Measurements from ENCODE around the gene HDAC10.
"Not testable (repeated sequence)": the region's sequence is repeated elsewhere in the genome, so short reads cannot be mapped to it uniquely, and the experiment has no call there.

HDAC10 gene

DNA sequence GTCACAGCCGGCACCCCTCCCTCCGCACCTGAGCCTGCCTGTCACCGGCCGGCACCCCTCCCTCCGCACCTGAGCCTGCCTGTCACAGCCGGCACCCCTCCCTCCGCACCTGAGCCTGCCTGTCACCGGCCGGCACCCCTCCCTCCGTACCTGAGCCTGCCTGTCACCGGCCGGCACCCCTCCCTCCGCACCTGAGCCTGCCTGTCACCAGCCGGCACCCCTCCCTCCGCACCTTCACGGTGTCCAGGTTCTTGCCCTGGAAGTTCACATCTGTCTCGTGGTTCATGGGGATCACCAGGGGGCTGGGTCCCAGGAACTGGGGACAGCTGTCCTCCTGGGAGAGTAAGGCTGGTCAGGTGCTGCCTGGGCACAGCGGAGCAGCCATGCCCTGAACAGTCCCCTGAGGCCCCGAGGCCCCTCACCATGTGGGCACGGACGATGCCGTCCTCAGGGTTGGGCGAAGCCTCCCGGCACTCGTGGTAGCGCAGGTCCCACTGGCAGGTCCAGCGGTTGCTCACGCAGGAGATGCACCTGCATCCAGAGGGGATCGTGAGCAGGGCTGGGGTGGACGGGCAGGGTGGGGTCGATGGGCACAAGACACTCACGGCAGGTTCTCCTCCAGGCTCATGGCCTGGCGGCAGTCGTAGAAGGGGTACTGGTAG is 34.6 kb upstream of the HDAC10 start:
- DNase-seq (ENCODE audit: low spot score): no peak

DNA sequence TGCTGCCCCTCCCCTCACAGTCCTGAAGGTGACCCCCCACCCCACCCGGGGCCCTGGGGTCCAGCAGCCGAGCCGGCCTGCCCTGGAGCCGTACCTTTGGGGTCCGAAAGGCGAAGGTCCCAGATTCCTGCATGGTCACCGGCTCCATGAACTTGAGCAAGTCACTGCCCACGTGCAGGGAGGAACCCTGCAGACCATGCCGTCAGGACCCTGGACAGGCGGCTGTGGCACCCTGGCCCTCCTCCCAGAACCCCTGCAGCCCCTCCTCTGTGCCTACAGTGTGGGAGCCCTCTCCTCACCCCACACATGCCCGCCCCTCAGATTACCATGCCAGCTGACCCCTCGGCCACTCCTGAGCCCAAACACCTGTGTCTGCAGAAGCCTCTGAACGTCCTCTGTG is 33.4 kb upstream of the HDAC10 start:
- no peak for DNase-seq (ENCODE audit: low spot score)

DNA sequence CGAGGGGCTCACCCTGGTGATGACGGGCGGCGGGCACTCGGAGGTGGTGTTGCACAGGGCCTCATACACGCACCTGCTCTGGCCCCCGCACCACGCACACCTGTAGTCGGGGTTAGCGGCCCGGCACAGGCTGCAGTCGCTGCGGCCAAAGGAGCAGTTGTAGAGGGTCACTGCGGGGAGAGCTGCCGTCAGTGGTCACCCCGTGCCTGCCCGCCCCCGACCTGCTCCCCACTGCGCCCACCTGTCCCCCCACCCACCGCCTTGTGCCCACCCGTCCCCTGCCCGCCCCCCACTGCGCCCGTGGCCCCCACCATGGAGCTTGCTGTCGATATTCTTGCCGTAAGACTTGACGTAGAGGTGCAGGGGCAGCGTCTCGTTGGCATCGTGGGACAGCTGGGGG is 32.8 kb upstream of the HDAC10 start:
- DNase-seq (ENCODE audit: low spot score): no peak

DNA sequence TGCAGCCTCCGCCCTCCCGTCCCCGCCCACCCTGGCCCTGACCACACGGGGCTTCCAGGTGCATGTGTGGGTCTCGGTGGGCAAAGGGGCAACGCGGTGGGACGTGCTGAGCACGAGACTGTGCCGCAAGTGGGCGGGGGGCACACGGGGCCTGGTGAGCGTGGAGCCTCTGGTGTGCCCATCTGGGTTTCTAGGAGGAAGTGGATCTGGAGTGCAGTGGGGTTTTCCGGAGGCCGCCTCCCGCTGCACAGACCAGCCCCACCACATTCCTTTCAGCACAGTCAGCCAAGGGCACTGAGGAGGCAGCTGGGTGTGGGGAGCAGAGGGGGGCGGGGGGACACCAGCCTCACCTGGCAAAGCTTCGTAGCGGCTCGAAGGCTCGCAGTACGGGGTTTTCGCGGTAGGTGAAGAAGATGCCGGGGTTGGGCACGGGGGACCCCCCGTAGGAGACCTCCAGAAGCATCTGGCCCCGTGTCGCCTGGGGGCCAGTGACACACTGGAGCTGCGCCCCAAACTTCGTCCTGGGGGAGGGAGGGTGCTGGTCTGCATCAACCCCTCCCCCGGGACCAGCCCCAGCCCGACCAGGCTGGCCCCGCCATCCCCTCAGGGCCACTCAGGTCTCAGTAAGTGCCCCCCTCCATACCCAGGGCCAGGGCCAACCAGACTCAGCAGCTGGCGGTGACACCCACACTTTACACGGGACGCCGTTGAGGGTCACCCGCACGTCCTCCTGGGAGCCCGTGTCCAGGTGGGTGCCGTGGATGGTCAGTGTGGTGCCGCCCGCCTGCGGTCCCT is 31.5 kb upstream of the HDAC10 start:
- no peak for DNase-seq (ENCODE audit: low spot score)

DNA sequence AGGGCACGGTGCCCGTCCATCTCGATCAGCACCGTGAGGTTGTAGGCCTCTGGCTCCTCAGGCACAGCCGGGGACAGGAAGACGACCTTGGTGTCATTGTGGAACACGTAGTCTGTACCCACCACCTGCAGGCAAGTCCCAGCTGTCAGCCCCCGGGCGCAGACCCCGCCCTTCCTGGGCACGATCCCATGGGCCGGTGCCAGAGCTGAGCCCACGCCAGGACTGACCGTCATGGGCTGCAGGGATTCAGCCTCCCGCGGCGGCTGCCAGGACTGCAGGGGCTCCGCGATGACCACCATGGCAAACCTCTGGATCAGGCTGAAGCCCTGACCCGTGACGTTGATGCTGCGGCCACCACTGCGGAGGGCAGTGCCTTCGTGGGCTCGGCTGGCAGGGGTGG is 30.9 kb upstream of the HDAC10 start:
- DNase-seq (ENCODE audit: low spot score): no peak

DNA sequence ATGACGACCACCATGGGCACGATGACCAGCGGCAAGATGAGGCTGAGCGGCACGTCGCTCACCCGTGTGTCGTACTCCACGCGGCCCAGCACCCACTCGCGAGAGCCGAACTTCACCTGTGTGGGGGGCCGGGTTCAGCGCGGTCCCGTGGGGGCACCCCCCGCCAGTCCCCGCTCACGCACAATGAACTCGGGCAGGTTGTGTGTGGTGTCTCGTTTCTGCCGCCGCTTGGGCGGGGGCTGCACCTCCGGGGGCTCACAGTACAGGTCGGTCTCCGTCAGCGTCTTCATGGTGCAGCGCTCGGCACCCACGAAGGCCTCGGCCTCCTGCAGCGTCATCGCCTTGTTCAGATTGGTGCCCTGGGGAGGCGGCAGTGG is 30.3 kb upstream of the HDAC10 start:
- DNase-seq (ENCODE audit: low spot score): no peak

DNA sequence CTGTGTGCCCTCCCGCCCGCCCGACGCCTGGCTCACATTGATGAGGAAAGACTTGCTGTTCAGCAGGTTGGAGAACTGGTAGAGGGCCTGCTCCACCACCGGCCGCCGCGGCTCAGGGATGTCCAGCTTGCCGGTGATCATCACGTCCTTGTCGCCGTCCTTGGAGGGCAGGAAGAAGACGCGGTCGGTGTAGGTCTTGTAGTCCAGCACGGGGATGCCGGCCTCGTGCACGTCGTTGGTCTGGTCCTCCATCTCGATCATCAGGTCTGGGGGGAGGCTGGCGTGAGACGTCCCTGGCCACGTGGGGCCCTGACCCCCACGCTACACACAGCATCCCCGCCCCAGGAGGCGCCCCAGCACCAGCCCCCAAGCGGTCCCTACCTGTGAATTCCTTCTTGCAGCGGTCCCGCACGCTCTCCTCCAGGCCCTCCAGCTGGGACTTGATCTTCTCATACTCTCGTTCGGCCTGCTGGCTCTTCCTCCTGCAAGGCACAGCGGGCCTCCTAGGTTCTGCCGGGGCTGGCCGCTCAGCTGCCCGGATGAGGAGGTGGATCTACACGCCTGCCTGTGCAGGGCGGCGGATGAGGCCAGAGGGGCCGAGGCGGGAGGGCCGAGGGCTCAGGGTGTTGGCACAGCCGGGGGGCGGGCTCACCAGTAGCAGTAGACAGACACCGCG is 29.8 kb upstream of the HDAC10 start:
- no peak for DNase-seq (ENCODE audit: low spot score)

DNA sequence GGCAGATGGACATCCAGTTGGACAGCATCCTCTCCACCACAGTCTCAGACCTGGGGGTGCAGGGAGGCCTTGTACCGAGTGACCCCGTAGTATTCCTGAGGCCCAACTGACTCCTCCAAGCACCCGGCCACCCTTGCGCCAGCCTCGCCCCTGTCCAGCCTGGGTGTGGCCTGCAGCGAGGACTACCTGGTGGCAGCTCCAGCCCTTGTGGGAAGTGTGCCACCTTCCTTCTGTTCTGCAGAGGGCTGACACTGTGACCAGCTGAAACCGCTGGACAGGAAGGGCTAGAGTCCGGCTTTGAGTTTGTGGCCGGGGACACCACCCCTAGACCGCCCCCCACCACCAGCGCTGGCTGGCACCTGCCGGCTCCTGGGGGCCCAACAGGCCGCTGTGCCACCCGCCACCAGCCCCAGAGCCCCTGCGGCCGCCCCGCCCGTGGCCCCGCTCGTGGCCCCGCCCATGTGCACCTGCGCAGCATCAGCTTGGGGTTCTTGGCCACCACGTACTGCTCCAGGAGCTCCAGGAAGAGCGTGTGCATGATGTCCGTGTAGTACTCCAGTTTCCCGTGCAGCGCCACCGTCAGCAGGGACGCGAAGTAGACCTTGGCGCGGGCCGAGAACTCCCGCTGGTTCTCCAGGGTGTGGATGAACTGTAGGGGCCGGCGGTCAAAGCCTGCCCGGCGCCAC is 29.1 kb upstream of the HDAC10 start:
- DNase-seq (ENCODE audit: low spot score): no peak

DNA sequence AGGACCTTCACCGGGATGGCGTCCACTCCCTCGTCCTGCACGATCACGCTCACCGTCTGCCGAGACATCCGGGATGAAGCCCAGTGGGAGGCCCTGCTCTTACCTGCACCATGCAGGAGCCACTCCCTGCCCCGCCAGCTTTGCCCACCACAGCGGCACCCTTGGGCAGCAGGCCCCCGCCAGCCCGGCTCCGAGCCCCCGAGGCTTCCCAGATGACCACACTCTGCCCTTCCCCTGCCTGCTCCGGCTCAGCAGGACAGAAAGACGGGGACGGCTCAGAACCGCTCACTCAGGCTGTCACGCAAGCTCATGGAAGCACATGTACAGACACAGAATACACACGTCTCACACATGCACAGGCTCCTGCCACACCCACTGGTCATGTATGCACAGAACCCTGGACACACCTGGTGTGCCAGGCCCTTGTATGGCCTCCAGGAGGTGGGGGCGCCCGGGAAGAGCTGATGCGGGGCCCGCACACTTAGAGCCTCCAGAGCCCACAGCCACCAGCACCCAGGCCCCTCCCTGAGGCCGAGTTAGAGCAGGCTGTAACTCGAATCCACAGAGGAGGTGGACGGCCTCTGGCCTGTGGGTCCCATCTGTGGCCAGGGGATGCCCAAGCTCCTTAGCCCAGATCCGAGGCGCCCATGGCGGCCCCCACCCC is 28.0 kb upstream of the HDAC10 start:
- DNase-seq (ENCODE audit: low spot score): no peak

DNA sequence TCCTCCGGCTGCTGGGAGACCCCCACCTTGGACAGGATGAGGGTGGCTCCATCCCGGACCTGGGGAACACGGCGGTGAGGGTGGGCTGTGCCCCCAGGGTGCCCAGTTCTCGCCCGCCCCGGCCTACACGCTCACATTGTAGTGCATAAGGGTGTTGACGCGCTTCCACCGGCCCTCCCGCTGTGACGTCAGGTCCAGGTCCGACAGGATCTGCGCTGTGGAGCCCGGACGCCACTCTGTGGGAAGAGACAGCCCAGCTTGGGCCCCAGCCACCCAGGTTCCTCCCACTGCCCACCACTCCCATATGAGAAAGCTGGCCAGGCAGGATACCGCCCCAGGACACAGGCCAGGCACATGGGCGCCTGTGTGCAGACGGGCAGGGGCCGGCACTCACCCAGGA is 27.4 kb upstream of the HDAC10 start:
- DNase-seq (ENCODE audit: low spot score): no peak

DNA sequence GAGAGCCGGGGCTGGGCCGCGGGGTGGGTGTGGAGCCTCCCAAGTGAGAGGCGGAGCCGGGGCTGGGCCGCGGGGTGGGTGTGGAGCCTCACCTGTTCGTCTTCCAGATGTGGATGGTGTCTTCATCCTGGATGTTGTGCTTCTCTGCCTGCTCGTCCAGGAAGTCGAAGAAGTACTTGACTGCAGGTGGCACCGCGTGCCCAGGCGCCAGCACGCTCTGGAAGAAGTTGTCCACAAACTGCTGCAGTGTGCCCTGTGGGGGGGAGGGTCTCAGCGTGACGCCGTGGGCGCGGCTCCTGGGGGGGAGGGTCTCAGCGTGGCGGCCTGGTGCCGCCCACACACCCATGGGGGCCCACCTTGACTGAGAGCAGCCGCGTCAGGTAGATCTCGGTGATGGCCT is 26.7 kb upstream of the HDAC10 start:
- no peak for DNase-seq (ENCODE audit: low spot score)

DNA sequence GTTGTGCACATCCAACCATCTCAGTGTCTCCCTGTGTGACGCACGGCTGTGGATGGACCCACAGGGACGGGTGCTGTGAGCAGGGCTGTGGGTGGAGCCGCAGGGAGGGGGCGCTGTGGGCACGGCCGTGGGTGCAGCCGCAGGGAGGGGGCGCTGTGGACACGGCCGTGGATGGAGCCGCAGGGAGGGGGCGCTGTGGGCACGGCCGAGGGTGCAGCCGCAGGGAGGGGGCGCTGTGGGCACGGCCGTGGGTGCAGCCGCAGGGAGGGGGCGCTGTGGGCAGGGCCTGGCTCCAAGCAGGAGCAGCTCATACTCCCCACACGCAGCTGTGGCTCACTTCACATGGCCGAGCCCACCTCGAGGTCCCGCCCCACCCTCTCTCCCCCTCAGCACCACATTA is 25.1 kb upstream of the HDAC10 start:
- DNase-seq (ENCODE audit: low spot score): peak; percentile 44

DNA sequence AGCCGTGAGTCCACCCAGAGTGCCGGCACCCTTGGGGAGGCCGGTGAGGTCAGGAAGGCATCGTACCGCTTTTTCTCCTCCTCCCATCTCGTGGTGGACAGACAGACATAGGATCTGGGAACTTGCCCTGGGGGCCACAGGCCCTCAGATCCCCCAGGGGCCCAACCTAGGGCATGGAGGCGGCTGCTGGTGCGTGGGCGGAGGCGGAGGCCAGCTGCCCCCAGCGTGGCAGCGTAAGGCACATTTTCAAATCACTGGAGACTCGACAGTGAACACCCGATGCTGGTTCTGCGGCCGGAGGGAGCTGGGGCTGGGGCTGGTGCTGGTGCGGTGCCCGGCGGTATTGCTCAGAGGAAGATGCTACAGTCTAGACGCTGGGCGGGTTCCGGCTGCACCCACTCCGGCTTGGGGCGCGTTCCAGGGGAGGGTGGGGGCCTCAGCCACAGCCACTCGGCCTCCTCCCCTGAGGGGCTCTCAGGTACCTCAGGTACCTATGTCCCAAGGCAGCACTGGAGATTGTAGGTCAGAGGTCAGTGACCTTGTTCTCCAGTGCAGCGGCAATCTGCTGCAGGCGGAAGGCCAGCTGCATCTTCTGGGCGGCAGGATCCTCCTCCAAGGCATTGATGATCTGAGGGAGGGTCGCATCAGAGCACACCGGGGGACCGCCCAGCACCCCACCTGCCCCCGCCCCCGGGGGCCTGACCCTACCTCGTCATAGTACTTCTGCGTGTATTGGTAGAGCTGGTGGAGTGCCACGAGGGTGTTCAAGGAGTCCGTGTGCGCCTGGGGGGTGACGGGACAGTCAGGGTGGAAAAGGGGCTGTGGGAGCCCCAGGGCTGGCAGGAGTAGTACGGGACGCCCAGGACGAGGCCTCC is 24.4 kb upstream of the HDAC10 start:
- DNase-seq (ENCODE audit: low spot score): no peak

DNA sequence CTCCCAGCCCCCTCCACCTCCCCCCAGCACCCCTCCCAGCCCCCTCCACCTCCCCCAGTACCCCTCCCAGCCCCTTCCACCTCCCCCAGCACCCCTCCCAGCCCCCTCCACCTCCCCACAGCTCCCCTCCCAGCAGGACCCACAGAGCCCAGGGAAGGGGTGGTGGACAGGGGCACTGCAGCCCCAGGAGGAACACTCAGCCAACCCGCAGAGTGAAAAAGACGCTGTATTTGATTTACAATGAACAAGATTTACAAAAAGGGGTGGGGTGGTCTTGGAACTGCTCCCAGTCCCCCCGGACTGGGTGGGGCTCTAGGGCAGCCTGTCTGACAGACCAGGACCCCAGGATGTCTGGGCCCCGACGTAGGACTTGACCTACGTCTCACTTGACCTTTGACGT is 23.7 kb upstream of the HDAC10 start:
- no peak for DNase-seq (ENCODE audit: low spot score)

DNA sequence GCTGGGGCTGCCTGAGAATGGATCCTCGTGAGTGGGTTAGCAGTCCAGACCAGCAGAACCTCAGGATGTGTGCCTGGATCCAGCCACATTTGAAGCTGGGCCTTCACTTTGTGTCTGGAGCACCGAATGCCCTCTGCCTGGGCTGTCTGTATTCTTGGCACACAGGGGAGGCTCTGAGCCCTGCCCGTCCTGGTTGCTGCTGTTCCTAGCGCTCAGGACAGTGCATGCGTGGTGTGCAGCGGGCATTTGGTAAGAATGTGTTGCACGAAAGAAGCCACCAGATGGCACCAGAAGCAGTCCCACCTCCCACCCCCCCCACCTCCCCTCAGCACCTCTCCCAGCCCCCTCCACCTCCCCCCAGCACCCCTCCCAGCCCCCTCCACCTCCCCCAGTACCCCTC is 23.2 kb upstream of the HDAC10 start:
- DNase-seq (ENCODE audit: low spot score): peak; percentile 50

DNA sequence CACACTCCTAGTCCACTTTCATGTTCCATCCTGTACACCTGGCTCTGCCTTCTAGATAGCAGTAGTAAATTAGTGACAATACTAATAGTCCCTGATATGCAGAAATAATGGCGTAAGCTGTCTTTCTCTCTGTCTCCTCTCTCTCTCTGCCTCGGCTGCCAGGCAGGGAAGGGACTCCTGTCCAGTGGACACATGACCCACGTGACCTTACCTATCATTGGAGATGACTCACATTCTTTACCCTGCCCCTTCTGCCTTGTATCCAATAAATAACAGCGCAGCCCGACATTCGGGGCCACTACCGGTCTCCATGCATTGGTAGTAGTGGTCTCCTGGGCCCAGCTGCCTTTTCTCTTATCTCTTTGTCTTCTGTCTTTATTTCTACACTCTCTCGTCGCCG is 22.7 kb upstream of the HDAC10 start:
- DNase-seq (ENCODE audit: low spot score): not testable (repeated sequence)

DNA sequence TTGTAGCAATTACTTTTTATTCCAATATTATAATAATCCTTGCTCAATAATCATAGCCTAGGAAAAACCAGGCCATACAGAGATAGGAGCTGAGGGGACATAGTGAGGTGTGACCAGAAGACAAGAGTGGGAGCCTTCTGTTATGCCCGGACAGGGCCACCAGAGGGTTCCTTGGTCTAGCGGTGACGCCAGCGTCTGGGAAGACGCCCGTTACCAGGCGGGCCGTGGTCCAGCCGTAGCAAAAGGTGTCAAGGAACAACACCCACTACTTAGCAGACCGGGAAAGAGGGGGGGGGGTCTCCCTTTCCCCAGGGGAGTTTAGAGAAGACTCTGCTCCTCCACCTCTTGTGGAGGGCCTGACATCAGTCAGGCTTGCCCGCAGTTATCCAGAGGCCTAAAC is 22.3 kb upstream of the HDAC10 start:
- DNase-seq (ENCODE audit: low spot score): not testable (repeated sequence)

DNA sequence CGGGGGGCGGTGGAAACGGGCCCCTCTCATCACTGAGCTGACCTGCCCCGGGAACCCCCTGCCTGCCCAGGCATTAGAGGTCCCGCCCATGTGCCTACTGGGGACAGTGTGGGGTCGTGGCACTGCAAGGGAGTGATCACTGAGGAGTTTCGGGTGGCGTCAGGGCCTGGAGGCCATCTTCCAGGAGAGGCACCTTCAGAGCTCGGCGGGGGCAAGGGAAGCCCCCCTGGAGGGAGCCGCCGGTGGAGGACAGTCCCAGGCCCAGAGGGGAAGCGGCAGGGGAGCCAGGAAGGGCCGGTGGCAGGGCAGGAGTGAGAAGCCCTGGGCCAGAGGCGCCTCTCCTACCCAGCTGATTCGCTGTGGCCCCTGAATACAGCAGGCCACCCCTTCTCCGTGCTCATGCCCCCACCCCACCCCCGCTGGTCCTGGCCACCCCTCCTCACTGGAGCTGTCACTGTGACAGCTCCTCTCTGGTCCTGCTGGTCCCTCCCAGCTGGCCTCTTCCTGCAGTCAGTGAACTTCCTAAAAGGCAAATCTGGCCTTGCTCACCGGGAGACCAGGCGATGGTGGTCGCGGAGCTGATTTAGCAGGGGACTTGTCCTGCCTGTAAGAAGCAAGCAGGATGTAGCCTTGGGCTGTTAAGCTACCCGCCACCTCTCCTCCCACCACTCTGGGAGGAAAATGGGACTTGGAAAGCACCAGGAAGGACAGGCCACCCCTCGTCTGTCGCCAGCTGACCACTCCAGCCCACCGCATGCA is 21.2 kb upstream of the HDAC10 start:
- no peak for DNase-seq (ENCODE audit: low spot score)

DNA sequence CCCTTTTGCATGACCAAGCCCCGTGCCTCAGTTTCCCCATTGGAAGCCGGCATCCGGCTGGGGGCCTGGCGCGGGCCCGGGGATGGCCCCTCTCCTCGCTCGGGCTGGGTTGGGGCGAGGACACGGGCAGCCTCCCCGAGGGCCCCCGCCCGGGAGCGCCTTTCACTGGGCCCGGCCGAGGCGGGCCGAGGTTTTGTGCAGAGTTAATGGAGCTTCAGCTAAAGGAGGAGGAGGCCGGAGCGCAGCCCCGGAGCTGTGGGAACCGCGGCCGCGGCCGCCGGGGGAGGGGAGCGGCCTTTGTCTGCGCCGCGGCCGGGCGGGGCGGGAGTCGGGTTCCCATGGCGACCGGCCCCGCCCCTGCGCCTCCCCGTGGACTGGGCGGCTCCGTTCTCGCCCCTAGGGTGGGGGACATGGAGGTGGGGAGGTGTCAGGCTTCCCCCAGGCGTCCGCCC is 20.5 kb upstream of the HDAC10 start:
- peak; percentile 55 for DNase-seq (ENCODE audit: low spot score)

DNA sequence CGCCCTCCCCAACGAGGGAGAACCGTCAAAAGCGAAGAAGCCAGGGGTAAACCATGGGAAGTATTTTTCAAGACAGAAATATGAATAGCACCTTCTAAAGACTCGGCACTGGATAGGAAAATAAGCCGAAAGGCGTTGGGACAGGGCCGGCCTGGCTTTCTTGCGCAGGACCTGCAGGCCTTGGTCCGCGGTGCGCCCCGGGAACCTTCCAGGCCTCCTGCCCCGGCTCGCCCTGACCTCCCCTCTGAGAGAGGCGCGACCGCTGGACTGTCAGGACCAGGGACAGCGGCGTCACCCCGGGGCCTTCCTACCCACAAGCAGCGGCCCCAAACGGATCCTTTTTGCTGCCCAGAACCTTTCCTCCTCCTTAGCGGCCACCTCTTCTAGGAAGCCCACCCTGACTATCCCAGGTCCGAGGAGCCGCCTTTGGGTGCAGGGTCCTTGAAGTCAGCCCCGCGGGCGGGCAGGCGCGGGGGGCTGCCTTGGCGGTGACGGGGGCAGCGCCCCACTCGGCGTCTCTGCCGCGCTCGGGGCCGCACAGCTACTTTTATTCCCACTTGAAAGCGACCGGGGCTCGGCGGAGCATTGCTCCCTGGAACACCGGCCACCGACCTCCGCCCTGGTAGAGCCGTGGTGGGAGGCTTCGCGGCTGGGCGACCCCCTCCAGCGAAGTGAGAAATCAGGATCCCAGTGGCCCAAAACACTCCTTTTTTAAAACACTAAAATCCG is 19.8 kb upstream of the HDAC10 start:
- peak; percentile 61 for DNase-seq (ENCODE audit: low spot score)

All from CD4-positive, alpha-beta T cell treated with Interleukin-15 for 4 hours (primary cell).